HepG2 (cell line): Measurements from ENCODE around the gene TGM1. TPM values are rescaled to one million over a fixed set of nuclear protein-coding genes. Genes with fewer than 3 reads are reported as not detected.

Source experiments
- AGO2 ChIP-seq: fragments of 200-400 bp; formaldehyde crosslinking; optimal IDR thresholded peaks from 2 replicates; pipeline ENCODE3; 2017; ENCODE audit warnings: mild to moderate bottlenecking, low read depth, low read length, moderate library complexity
- CBX5 ChIP-seq: sonication (generic); formaldehyde crosslinking; IDR thresholded peaks from 2 replicates; pipeline ENCODE4 v1.4.0; 2020; ENCODE audit warnings: missing genetic modification reagents, borderline replicate concordance
- CREB1 ChIP-seq, 2 experiments: fragments of 450-650 bp in 1 of 2; IDR thresholded peaks; 2 replicates each; pipeline ENCODE4 v1.6.1; 2016 to 2017; ENCODE audit warnings: control low read depth in 1 of 2, mild to moderate bottlenecking in 1 of 2, missing compliant biosample characterization in 1 of 2, missing genetic modification characterization in 1 of 2
- KAT7 ChIP-seq: IDR thresholded peaks from 2 replicates; pipeline ENCODE4 v1.6.1; 2018; ENCODE audit warnings: borderline replicate concordance, missing compliant biosample characterization
- KDM4B ChIP-seq: sonication (generic); formaldehyde crosslinking; IDR thresholded peaks from 2 replicates; pipeline ENCODE4 v1.4.0; 2020; ENCODE audit warnings: missing genetic modification reagents
- NR2C2 ChIP-seq: sonication (generic); formaldehyde crosslinking; IDR thresholded peaks from 2 replicates; pipeline ENCODE4 v1.4.0; 2020; ENCODE audit warnings: missing genetic modification reagents, mild to moderate bottlenecking, moderate library complexity, borderline replicate concordance
- NR2F6 ChIP-seq, 2 experiments: IDR thresholded peaks; 2 replicates each; pipeline ENCODE4 v1.6.1; 2016; ENCODE audit warnings: antibody characterized with exemption in 1 of 2, mild to moderate bottlenecking in 1 of 2
- SNAPC2 ChIP-seq: sonication (generic); formaldehyde crosslinking; IDR thresholded peaks from 2 replicates; pipeline ENCODE4 v1.8.1; 2022; ENCODE audit warnings: mild to moderate bottlenecking, missing genetic modification reagents
- SP2 ChIP-seq: sonication (generic); formaldehyde crosslinking; IDR thresholded peaks from 2 replicates; pipeline ENCODE4 v1.5.1; 2020; ENCODE audit warnings: mild to moderate bottlenecking, missing genetic modification reagents
- SUZ12 ChIP-seq: fragments of 150-350 bp; IDR thresholded peaks from 2 replicates; pipeline ENCODE4 v1.6.1; 2014; ENCODE audit warnings: low read depth, low read length
- TAF15 ChIP-seq: fragments of 200-400 bp; formaldehyde crosslinking; IDR thresholded peaks from one replicate; pipeline ENCODE4 v1.6.1; 2018; ENCODE audit warnings: mild to moderate bottlenecking, low read depth, low read length; ENCODE audit not compliant: poor library complexity, severe bottlenecking
- TP53 ChIP-seq: sonication (generic); formaldehyde crosslinking; conservative IDR thresholded peaks from 2 replicates; pipeline ENCODE4 v1.4.0; 2020; ENCODE audit warnings: missing genetic modification reagents
- UBTF ChIP-seq: sonication (generic); formaldehyde crosslinking; IDR thresholded peaks from 2 replicates; pipeline ENCODE4 v1.4.0; 2020; ENCODE audit warnings: mild to moderate bottlenecking, missing genetic modification reagents
- ZBTB34 ChIP-seq: sonication (generic); formaldehyde crosslinking; IDR thresholded peaks from 2 replicates; pipeline ENCODE4 v1.8.0; 2022; ENCODE audit warnings: mild to moderate bottlenecking, missing genetic modification reagents
- ZBTB7B ChIP-seq: sonication (generic); formaldehyde crosslinking; IDR thresholded peaks from 2 replicates; pipeline ENCODE4 v1.4.0; 2020; ENCODE audit warnings: missing genetic modification reagents
- ZHX1 ChIP-seq: sonication (generic); formaldehyde crosslinking; IDR thresholded peaks from 2 replicates; pipeline ENCODE4 v1.8.1; 2022; ENCODE audit warnings: low read depth, mild to moderate bottlenecking, missing genetic modification reagents
- ZNF292 ChIP-seq: sonication (generic); formaldehyde crosslinking; IDR thresholded peaks from 2 replicates; pipeline ENCODE4 v1.8.1; 2022; ENCODE audit warnings: mild to moderate bottlenecking, low read depth, missing genetic modification reagents, borderline replicate concordance
- ZNF414 ChIP-seq: sonication (generic); formaldehyde crosslinking; IDR thresholded peaks from 2 replicates; pipeline ENCODE4 v1.5.0; 2020; ENCODE audit warnings: missing genetic modification reagents
- ZNF580 ChIP-seq: IDR thresholded peaks from 2 replicates; pipeline ENCODE4 v1.6.1; 2016; ENCODE audit warnings: low read depth, borderline replicate concordance
- ZNF674 ChIP-seq: sonication (generic); formaldehyde crosslinking; IDR thresholded peaks from 2 replicates; pipeline ENCODE4 v1.5.0; 2020; ENCODE audit warnings: low read depth, mild to moderate bottlenecking, missing genetic modification reagents
- ZSCAN30 ChIP-seq: sonication (generic); formaldehyde crosslinking; IDR thresholded peaks from 2 replicates; pipeline ENCODE4 v1.5.0; 2020; ENCODE audit warnings: mild to moderate bottlenecking, missing genetic modification reagents
- polyA plus RNA-seq, 8 experiments: library from polyadenylated mRNA; depleted of rRNA in 3 of 8; stranded (reverse) in 7 of 8; unstranded in 1 of 8; fragments of >200 nt; fragmentation: Illumina TruSeq in 4 of 8; extraction: Trizol in 4 of 8; gene quantifications; 2 replicates each; pipeline versions ENCODE4 v1.2.1 to v1.2.3, GENCODE V29; 2011 to 2016; ENCODE audit warnings: low read depth in 4 of 8, missing spikeins in 1 of 8, mixed read lengths in 1 of 8; ENCODE audit not compliant: insufficient read depth in 1 of 8
- total RNA-seq, 5 experiments: library from RNA; depleted of rRNA; stranded (reverse); fragments of >200 nt; fragmentation: Illumina TruSeq; extraction: Trizol; gene quantifications; 2 replicates each; pipeline ENCODE4 v1.2.3, GENCODE V29; 2016; ENCODE audit warnings: low read depth in 1 of 5

The TGM1 gene
- total and polyA plus RNA-seq, 2 of the 13 experiments (the other 11 are each of a cell fraction or from before 2014, with no cell fraction given), result 3.2 to 10.6 TPM

GRCh38 chr14:24232121-24232644 lies 30.8 kb downstream of the TGM1 start, which contains the start of gene NEDD8 (continued):
- TF ChIP-seq ZNF580 (CRISPR knock-in tag) (peak; percentile 27; the same call in 1 of the 2 replicates), SNAPC2 (CRISPR knock-in tag) (no peak; the same call in 1 of the 2 replicates), CBX5 (CRISPR knock-in tag) (peak; percentile 83), ZNF292 (CRISPR knock-in tag) (peak; percentile 63; the same call in 1 of the 2 replicates), AGO2 (peak; percentile 80), NR2C2 (peak; percentile 99), SUZ12 (peak; percentile 95), ZHX1 (peak; percentile 53), KDM4B (CRISPR knock-in tag) (peak; percentile 14; the same call in 1 of the 2 replicates), SP2 (CRISPR knock-in tag) (peak; percentile 72), ZBTB34 (CRISPR knock-in tag) (no peak; the same call in 1 of the 2 replicates), NR2F6 (IDR thresholded peaks at IDR 0.05) (peak; percentile 42), NR2F6 (CRISPR knock-in tag; IDR thresholded peaks at IDR 0.05) (peak; percentile 64; the same call in 1 of the 2 replicates), ZSCAN30 (0 out of 2 replicates have a peak, but pooled peaks have one; percentile 2), UBTF (CRISPR knock-in tag) (peak; percentile 79), KAT7 (peak; percentile 95; the same call in 1 of the 2 replicates), ZNF674 (CRISPR knock-in tag) (peak; percentile 97; the same call in 1 of the 2 replicates), TP53 (CRISPR knock-in tag) (peak; percentile 79), ZBTB7B (no peak), CREB1 (IDR thresholded peaks at IDR 0.05) (peak; percentile 92), CREB1 (CRISPR knock-in tag; IDR thresholded peaks at IDR 0.05) (no peak), ZNF414 (CRISPR knock-in tag) (no peak), TAF15 (peak; percentile 91)
